Measurements from ENCODE around the gene UCN3. TPM values are rescaled to one million over a fixed set of nuclear protein-coding genes. Genes with fewer than 3 reads are reported as not detected.

The UCN3 gene
- total and polyA plus RNA-seq, 9 of the 15 experiments (the other 6 are each of a cell fraction or from before 2014, with no cell fraction given): not detected

GRCh38 chr10:5355594-5356301 is 9.0 kb upstream of the UCN3 start:
- ATAC-seq (no peak), FAIRE-seq (peak; percentile 19), DNase-seq (ENCODE audit: extremely low read depth in 1 of 4, low spot score in 3 of 4) (no peak)
- in situ Hi-C loops (cut with MboI): no loop called here
- peaks cover 0 to 1% of the 10 kb centered on the region in 2 experiments; a peak in 2 of 5 replicates for H3K27me3 ChIP-seq (ENCODE audit: control insufficient read depth in 2 of 2, insufficient read depth in 2 of 2, low read length in 2 of 2)
- H3K79me2 ChIP-seq (ENCODE audit: control insufficient read depth, insufficient read depth, low read length): no peaks in the 10 kb centered on the region
- H3K4me2 ChIP-seq (ENCODE audit: insufficient read depth, low read length): no peak overlapping the region
- H3K4me1 ChIP-seq (replicated peaks in 1 of 2; ENCODE audit: control insufficient read depth in 2 of 2, insufficient read depth in 2 of 2, low read length in 2 of 2): no peaks in the 10 kb centered on the region
- 0 out of 2 replicates have a peak overlapping the region, but pooled peaks have one; percentile 27 for H2AFZ ChIP-seq (ENCODE audit: low read depth, low read length)
- ChIA-PET CTCF (ENCODE audit: low intra/inter-chr PET ratio) (no interaction called here), POLR2A (no interaction called here)
- H3K9me1 ChIP-seq (ENCODE audit: control insufficient read depth, insufficient read depth, low read length): no peaks in the 10 kb centered on the region
- BruUV-seq (replicated peaks): no TSS peak
- no peak overlapping the region for H3K27ac ChIP-seq (ENCODE audit: extremely low read depth, low read depth, low read length)
- H3K4me3 ChIP-seq: no peak overlapping the region
- no peak overlapping the region for H3K9ac ChIP-seq (ENCODE audit: insufficient read depth in 1 of 2, low read depth in 2 of 2, low read length in 2 of 2)
- WGBS (ENCODE audit: insufficient coverage, low coverage, missing lambda C conversion rate): 35% methylated on average over 6 of the region's 6 CpGs
- no peaks in the 10 kb centered on the region for H4K20me1 ChIP-seq (replicated peaks; ENCODE audit: control insufficient read depth, insufficient read depth, low read length)
- intact Hi-C loops (cut with micrococcal nuclease): no loop called here
- H3K36me3 ChIP-seq (ENCODE audit: control insufficient read depth, insufficient read depth, low read length): no peaks in the 10 kb centered on the region
- TF ChIP-seq SP1 (CRISPR knock-in tag; IDR thresholded peaks at IDR 0.05): no peak
- TF ChIP-seq MEIS2 (IDR thresholded peaks at IDR 0.05; ENCODE audit: partially characterized antibody): peak; percentile 21
- peak; percentile 75 for TF ChIP-seq PKNOX1 (IDR thresholded peaks at IDR 0.05)
- TF ChIP-seq ZSCAN32 (CRISPR knock-in tag; IDR thresholded peaks at IDR 0.05): no peak
- TF ChIP-seq POU5F1 (IDR thresholded peaks at IDR 0.05; ENCODE audit: borderline replicate concordance, low read depth, low read length, partially characterized antibody): no peak
- no peak for TF ChIP-seq PATZ1 (CRISPR knock-in tag; IDR thresholded peaks at IDR 0.05; ENCODE audit: borderline replicate concordance)
- no peak for TF ChIP-seq XRCC3 (IDR thresholded peaks at IDR 0.05)
- H3K9me3 ChIP-seq (replicated peaks; ENCODE audit: control insufficient read depth, insufficient read depth, low read depth, low read length): no peaks in the 10 kb centered on the region
